Endodermal cell (in vitro differentiated cells): ENCODE results near the gene GOSR2. TPM values are rescaled to one million over a fixed set of nuclear protein-coding genes. Genes with fewer than 3 reads are reported as not detected.

Experiments
- DNase-seq: peaks from one replicate; pipeline ENCODE4 v3.0.0-alpha.2; 2017
- H3K27ac ChIP-seq: 2 replicates; pipeline ENCODE4 v1.5.1; 2013; ENCODE audit warnings: mild to moderate bottlenecking, low read depth, low read length, moderate library complexity
- H3K27me3 ChIP-seq: 2 replicates; pipeline ENCODE4 v1.6.1; 2013; ENCODE audit warnings: mild to moderate bottlenecking, low read length, moderate library complexity; ENCODE audit not compliant: insufficient read depth, control insufficient read depth, poor library complexity, severe bottlenecking
- H3K36me3 ChIP-seq: 2 replicates; pipeline ENCODE4 v1.7.0; 2013; ENCODE audit warnings: mild to moderate bottlenecking, low read length, moderate library complexity; ENCODE audit not compliant: control insufficient read depth, insufficient read depth
- H3K4me1 ChIP-seq: one replicate; pipeline ENCODE4 v1.7.0; 2013; ENCODE audit warnings: low read length; ENCODE audit not compliant: control insufficient read depth, insufficient read depth
- H3K4me3 ChIP-seq: 2 replicates; pipeline ENCODE4 v1.5.1; 2013; ENCODE audit warnings: mild to moderate bottlenecking, low read length, moderate library complexity
- H3K9ac ChIP-seq: 2 replicates; pipeline ENCODE4 v1.6.1; 2013; ENCODE audit warnings: mild to moderate bottlenecking, low read length, moderate library complexity; ENCODE audit not compliant: poor library complexity, severe bottlenecking; ENCODE audit errors: extremely low read depth
- H3K9me3 ChIP-seq: 2 replicates; pipeline ENCODE4 v1.6.1; 2013; ENCODE audit warnings: mild to moderate bottlenecking, low read length, moderate library complexity; ENCODE audit not compliant: control insufficient read depth
- H3K27ac Mint-ChIP-seq: 2 replicates; pipeline ENCODE4 v1.8.0; 2020; ENCODE audit warnings: mixed read lengths
- H3K27me3 Mint-ChIP-seq: 2 replicates; pipeline ENCODE4 v1.8.0; 2021; ENCODE audit warnings: mild to moderate bottlenecking, mixed read lengths; ENCODE audit not compliant: insufficient read depth
- H3K36me3 Mint-ChIP-seq: 2 replicates; pipeline ENCODE4 v1.8.0; 2020; ENCODE audit warnings: low read depth, mixed read lengths
- H3K4me1 Mint-ChIP-seq: 2 replicates; pipeline ENCODE4 v1.8.0; 2020; ENCODE audit warnings: mixed read lengths
- H3K4me3 Mint-ChIP-seq: 2 replicates; pipeline ENCODE4 v1.8.0; 2020; ENCODE audit warnings: mild to moderate bottlenecking, moderate library complexity, mixed read lengths
- H3K9me3 Mint-ChIP-seq: 2 replicates; pipeline ENCODE4 v1.8.0; 2020; ENCODE audit warnings: mild to moderate bottlenecking, mixed read lengths
- WGBS, 2 experiments: methylation state at CpG; one replicate each; pipeline versions ENCODE4 v1.1.5 to v1.1.7; 2013; ENCODE audit warnings: missing lambda C conversion rate in 2 of 2, mixed read lengths in 1 of 2; ENCODE audit not compliant: insufficient coverage in 1 of 2, insufficient read length in 1 of 2; 5-methylcytosine and 5-hydroxymethylcytosine counted together
- total RNA-seq, 2 donors: library from RNA; stranded (reverse); fragmentation: NEBNext Ultra II Directional in 1 of 2; extraction: Animal tissue kit (Norgen Biotek cat#: 25700) in 1 of 2; gene quantifications; 2 replicates in 1 of 2; 3 replicates in 1 of 2; pipeline ENCODE4 v1.2.1, GENCODE V29; 2021
- TF ChIP-seq, protein P1 (sequence below): fragments of 200-600 bp; sonication (generic); conservative IDR thresholded peaks from 2 replicates; pipeline ENCODE4 v1.5.0; 2021; ENCODE audit warnings: antibody characterized with exemption, mild to moderate bottlenecking

The GOSR2 gene
- total RNA-seq, 2 donors from 2014 or later: 51.9 to 65.5 TPM

DNA sequence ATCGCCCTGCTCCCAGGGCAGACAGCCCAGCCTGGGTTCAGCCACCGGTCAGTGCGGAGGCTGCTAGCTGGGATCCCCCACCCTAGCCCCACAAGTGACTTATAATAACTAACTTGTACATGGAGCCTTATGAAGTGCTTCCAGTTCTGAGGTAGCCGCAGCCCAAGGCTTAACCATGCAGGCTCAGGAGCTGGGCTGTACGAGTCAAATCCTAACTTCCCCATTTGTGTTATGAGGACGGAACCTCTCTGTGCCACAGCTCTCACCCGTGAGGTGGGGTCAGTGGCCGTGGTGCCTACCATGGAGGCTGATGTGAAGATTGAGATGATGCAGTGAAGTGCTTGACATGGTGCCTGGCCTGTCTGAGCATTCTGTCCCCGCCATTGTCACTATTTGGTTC is 27.8 kb upstream of the GOSR2 start:
- no peak overlapping the region for H3K4me3 Mint-ChIP-seq
- DNase-seq: no peak
- H3K9me3 ChIP-seq: peaks cover 4% of the 10 kb centered on the region
- H3K36me3 Mint-ChIP-seq: no peaks in the 10 kb centered on the region
- no peak overlapping the region for H3K4me3 ChIP-seq
- 88 to 97% methylated on average over 7 to 9 of the region's 9 CpGs for WGBS, 2 experiments
- TF ChIP-seq, protein P1, sequence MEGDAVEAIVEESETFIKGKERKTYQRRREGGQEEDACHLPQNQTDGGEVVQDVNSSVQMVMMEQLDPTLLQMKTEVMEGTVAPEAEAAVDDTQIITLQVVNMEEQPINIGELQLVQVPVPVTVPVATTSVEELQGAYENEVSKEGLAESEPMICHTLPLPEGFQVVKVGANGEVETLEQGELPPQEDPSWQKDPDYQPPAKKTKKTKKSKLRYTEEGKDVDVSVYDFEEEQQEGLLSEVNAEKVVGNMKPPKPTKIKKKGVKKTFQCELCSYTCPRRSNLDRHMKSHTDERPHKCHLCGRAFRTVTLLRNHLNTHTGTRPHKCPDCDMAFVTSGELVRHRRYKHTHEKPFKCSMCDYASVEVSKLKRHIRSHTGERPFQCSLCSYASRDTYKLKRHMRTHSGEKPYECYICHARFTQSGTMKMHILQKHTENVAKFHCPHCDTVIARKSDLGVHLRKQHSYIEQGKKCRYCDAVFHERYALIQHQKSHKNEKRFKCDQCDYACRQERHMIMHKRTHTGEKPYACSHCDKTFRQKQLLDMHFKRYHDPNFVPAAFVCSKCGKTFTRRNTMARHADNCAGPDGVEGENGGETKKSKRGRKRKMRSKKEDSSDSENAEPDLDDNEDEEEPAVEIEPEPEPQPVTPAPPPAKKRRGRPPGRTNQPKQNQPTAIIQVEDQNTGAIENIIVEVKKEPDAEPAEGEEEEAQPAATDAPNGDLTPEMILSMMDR: no peak
- no peaks in the 10 kb centered on the region for H3K27me3 ChIP-seq
- peaks cover 11% of the 10 kb centered on the region for H3K9me3 Mint-ChIP-seq
- H3K36me3 ChIP-seq: no peaks in the 10 kb centered on the region
- no peak overlapping the region for H3K27ac Mint-ChIP-seq
- no peak overlapping the region for H3K27ac ChIP-seq
- H3K4me1 Mint-ChIP-seq: peaks cover 10% of the 10 kb centered on the region
- peaks cover 7% of the 10 kb centered on the region for H3K27me3 Mint-ChIP-seq
- H3K4me1 ChIP-seq: peaks cover 5% of the 10 kb centered on the region
- no peak overlapping the region for H3K9ac ChIP-seq

DNA sequence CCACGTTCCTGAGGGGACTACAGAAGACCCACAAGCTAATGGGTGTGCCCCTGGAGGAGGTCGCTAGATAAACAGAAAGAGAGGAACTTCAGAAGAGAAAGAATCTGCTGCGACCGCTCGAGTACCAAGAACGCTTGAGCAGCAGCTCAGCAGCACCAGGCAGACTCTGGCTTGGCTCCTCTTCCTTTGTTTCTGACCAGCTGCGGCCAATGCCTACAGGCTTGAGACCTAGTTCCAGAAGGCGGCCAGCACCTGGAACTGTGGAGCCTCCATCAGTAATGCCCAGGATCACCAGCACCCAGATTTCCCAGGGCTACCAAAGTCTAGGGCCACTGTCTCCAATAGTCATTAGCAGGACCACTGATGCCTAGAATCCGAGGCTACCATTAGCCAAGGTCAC is 26.0 kb upstream of the GOSR2 start:
- peaks cover 7% of the 10 kb centered on the region for H3K27me3 Mint-ChIP-seq
- H3K4me3 Mint-ChIP-seq: no peak overlapping the region
- Histone ChIP-seq H3K27ac (no peak overlapping the region), H3K9me3 (peaks cover 4% of the 10 kb centered on the region), H3K36me3 (no peaks in the 10 kb centered on the region), H3K4me3 (no peak overlapping the region), H3K4me1 (peaks cover 5% of the 10 kb centered on the region), H3K27me3 (no peaks in the 10 kb centered on the region), H3K9ac (no peak overlapping the region)
- TF ChIP-seq, protein P1: no peak
- peaks cover 10% of the 10 kb centered on the region for H3K4me1 Mint-ChIP-seq
- WGBS, 2 experiments: 91 to 95% methylated on average over 8 to 9 of the region's 9 CpGs
- peaks cover 11% of the 10 kb centered on the region for H3K9me3 Mint-ChIP-seq
- H3K36me3 Mint-ChIP-seq: no peaks in the 10 kb centered on the region
- H3K27ac Mint-ChIP-seq: no peak overlapping the region
- no peak for DNase-seq

DNA sequence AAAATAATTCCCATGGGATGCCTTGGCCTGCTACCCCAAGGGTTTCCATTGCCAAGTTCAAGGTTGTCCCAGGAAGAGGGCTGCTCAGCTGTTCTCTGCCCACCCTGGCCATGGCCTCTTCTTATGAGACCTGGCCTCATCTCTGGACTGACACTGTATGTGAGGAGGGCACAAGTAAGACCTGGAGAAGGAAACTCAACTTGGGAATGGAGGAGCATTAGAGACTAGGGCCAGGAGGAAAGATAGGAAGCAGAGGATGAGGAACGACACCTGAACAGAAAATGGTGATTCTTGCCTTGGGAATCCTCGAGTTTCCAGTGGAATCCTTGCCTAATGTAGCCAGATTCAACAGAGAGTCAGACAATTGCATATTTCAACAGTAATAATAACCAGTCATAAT is 24.6 kb upstream of the GOSR2 start:
- Mint-ChIP-seq H3K36me3 (no peaks in the 10 kb centered on the region), H3K9me3 (peaks cover 11% of the 10 kb centered on the region), H3K4me3 (no peak overlapping the region), H3K4me1 (peaks cover 14% of the 10 kb centered on the region), H3K27ac (no peak overlapping the region), H3K27me3 (peaks cover 5% of the 10 kb centered on the region)
- WGBS, 2 experiments: 75 to 88% methylated on average over 2 of the region's 2 CpGs
- Histone ChIP-seq H3K36me3 (no peaks in the 10 kb centered on the region), H3K9me3 (peaks cover 4% of the 10 kb centered on the region), H3K4me3 (no peak overlapping the region), H3K27me3 (no peaks in the 10 kb centered on the region), H3K27ac (no peak overlapping the region), H3K9ac (no peak overlapping the region), H3K4me1 (peaks cover 5% of the 10 kb centered on the region)
- no peak for DNase-seq
- TF ChIP-seq, protein P1: no peak
